Rectal smooth muscle tissue (tissue), 1 donor: ENCODE results near the gene UQCRHL.
A peak's percentile ranks its signal among the peaks of the same experiment; 100 is the strongest.

Experiments
- H3K27ac ChIP-seq: one replicate; pipeline ENCODE4 v1.7.0; 2013; ENCODE audit warnings: low read depth, low read length, inconsistent platforms
- H3K27me3 ChIP-seq: one replicate; pipeline ENCODE4 v1.7.0; 2013; ENCODE audit warnings: low read length; ENCODE audit not compliant: control insufficient read depth, insufficient read depth
- H3K36me3 ChIP-seq: one replicate; pipeline ENCODE4 v1.7.0; 2013; ENCODE audit warnings: low read length; ENCODE audit not compliant: control insufficient read depth, insufficient read depth
- H3K4me1 ChIP-seq: one replicate; pipeline ENCODE4 v1.7.0; 2013; ENCODE audit warnings: low read length; ENCODE audit not compliant: control insufficient read depth, insufficient read depth
- H3K4me3 ChIP-seq: one replicate; pipeline ENCODE4 v1.7.0; 2013; ENCODE audit warnings: low read length
- H3K9ac ChIP-seq: one replicate; pipeline ENCODE4 v1.7.0; 2013; ENCODE audit warnings: low read length

The UQCRHL gene

GRCh38 chr1:15770313-15770962, 37.0 kb downstream of the UQCRHL start:
- Histone ChIP-seq H3K9ac (no peak overlapping the region), H3K4me3 (no peak overlapping the region), H3K27ac (no peak overlapping the region), H3K4me1 (no peaks in the 10 kb centered on the region), H3K36me3 (peaks cover 38% of the 10 kb centered on the region), H3K27me3 (no peaks in the 10 kb centered on the region)

- no peaks in the 10 kb centered on the region for H3K27me3 ChIP-seq
- no peak overlapping the region for H3K4me3 ChIP-seq
- no peak overlapping the region for H3K9ac ChIP-seq
- no peaks in the 10 kb centered on the region for H3K4me1 ChIP-seq
- no peak overlapping the region for H3K27ac ChIP-seq
- H3K36me3 ChIP-seq = peaks cover 31% of the 10 kb centered on the region
Measured at GRCh38 chr1:15768388-15768787, 39.1 kb downstream of the UQCRHL start.

GRCh38 chr1:15767941-15768340, 39.5 kb downstream of the UQCRHL start:
- Histone ChIP-seq H3K27me3 (no peaks in the 10 kb centered on the region), H3K27ac (no peak overlapping the region), H3K4me3 (no peak overlapping the region), H3K9ac (no peak overlapping the region), H3K4me1 (no peaks in the 10 kb centered on the region), H3K36me3 (peaks cover 31% of the 10 kb centered on the region)

GRCh38 chr1:15765495-15766194, 41.8 kb downstream of the UQCRHL start:
- H3K9ac ChIP-seq = no peak overlapping the region
- H3K4me3 ChIP-seq = no peak overlapping the region
- H3K4me1 ChIP-seq = peaks cover 7% of the 10 kb centered on the region
- no peaks in the 10 kb centered on the region for H3K27me3 ChIP-seq
- H3K36me3 ChIP-seq = peaks cover 18% of the 10 kb centered on the region
- H3K27ac ChIP-seq = no peak overlapping the region

- Histone ChIP-seq H3K9ac (no peak overlapping the region), H3K4me3 (no peak overlapping the region), H3K27ac (no peak overlapping the region), H3K27me3 (no peaks in the 10 kb centered on the region), H3K36me3 (peaks cover 18% of the 10 kb centered on the region), H3K4me1 (peaks cover 7% of the 10 kb centered on the region)
Measured at GRCh38 chr1:15764890-15765289, 42.6 kb downstream of the UQCRHL start.

- no peaks in the 10 kb centered on the region for H3K27me3 ChIP-seq
- peaks cover 7% of the 10 kb centered on the region for H3K4me1 ChIP-seq
- no peak overlapping the region for H3K4me3 ChIP-seq
- H3K9ac ChIP-seq = no peak overlapping the region
- no peak overlapping the region for H3K27ac ChIP-seq
- peaks cover 18% of the 10 kb centered on the region for H3K36me3 ChIP-seq
Measured at GRCh38 chr1:15764269-15764764, 43.1 kb downstream of the UQCRHL start.

GRCh38 chr1:15762546-15762945, 44.9 kb downstream of the UQCRHL start:
- Histone ChIP-seq H3K4me3 (no peak overlapping the region), H3K4me1 (peaks cover 7% of the 10 kb centered on the region), H3K27ac (no peak overlapping the region), H3K36me3 (peaks cover 8% of the 10 kb centered on the region), H3K27me3 (no peaks in the 10 kb centered on the region), H3K9ac (no peak overlapping the region)

GRCh38 chr1:15761366-15762128, 45.9 kb downstream of the UQCRHL start:
- Histone ChIP-seq H3K4me3 (peak overlapping the region; percentile 14), H3K4me1 (peaks cover 7% of the 10 kb centered on the region), H3K9ac (no peak overlapping the region), H3K36me3 (peaks cover 8% of the 10 kb centered on the region), H3K27ac (peak overlapping the region; percentile 46), H3K27me3 (no peaks in the 10 kb centered on the region)

- Histone ChIP-seq H3K4me3 (peak overlapping the region; percentile 14), H3K36me3 (peaks cover 4% of the 10 kb centered on the region), H3K4me1 (peaks cover 7% of the 10 kb centered on the region), H3K9ac (no peak overlapping the region), H3K27ac (peak overlapping the region; percentile 46), H3K27me3 (no peaks in the 10 kb centered on the region)
Measured at GRCh38 chr1:15760520-15761211, 46.8 kb downstream of the UQCRHL start.

GRCh38 chr1:15758953-15759661, 48.3 kb downstream of the UQCRHL start:
- Histone ChIP-seq H3K27me3 (no peaks in the 10 kb centered on the region), H3K9ac (peak overlapping the region; percentile 40), H3K27ac (peak overlapping the region; percentile 68), H3K36me3 (no peaks in the 10 kb centered on the region), H3K4me1 (peaks cover 7% of the 10 kb centered on the region), H3K4me3 (peak overlapping the region; percentile 70)

GRCh38 chr1:15758343-15758931, 49.0 kb downstream of the UQCRHL start, which contains the start of gene FBLIM1:
TSS of gene FBLIM1 (plus strand) at chr1:15758795. CDS start at chr1:15764984, 6,189 bp downstream.
- H3K36me3 ChIP-seq = no peaks in the 10 kb centered on the region
- peak within 1 kb of the TSS; percentile 40 for H3K9ac ChIP-seq
- H3K4me3 ChIP-seq = peak within 1 kb of the TSS; percentile 70
- peaks cover 7% of the 10 kb centered on the region for H3K4me1 ChIP-seq
- H3K27ac ChIP-seq = peak within 1 kb of the TSS; percentile 68
- H3K27me3 ChIP-seq = no peaks in the 10 kb centered on the region
